Epithelial cell of esophagus (primary cell): ENCODE results near the gene BLVRA.

ENCODE experiments used
- DNase-seq: peaks from one replicate; pipeline ENCODE4 v3.0.0; 2010; ENCODE audit warnings: low read depth
- H3K4me3 ChIP-seq: 2 replicates; pipeline ENCODE4 v1.5.1; 2011; ENCODE audit warnings: mild to moderate bottlenecking, low read length, control low read depth
- CTCF ChIP-seq: IDR thresholded peaks from 2 replicates; pipeline ENCODE4 v1.5.1; 2011; ENCODE audit warnings: low read depth, mild to moderate bottlenecking, low read length, control low read depth, inconsistent platforms; ENCODE audit not compliant: insufficient read depth; ENCODE audit errors: missing control alignments

The BLVRA gene

GRCh38 chr7:43856316-43856715 lies 97.8 kb downstream of the BLVRA start:
- H3K4me3 ChIP-seq, result no peak overlapping the region
- TF ChIP-seq CTCF, result no peak
- DNase-seq, result no peak
